SJCRH30 (cell line): ENCODE measurements around the gene WWC2. TPM values are rescaled to one million over a fixed set of nuclear protein-coding genes. Genes with fewer than 3 reads are reported as not detected.

Experiments used
- DNase-seq, 2 experiments: peaks; one replicate each; pipeline ENCODE4 v3.0.0-alpha.2; 2015 to 2020
- H3K27ac ChIP-seq: fragments of 250-450 bp; sonication (Bioruptor Pico); 2 replicates; pipeline ENCODE4 v1.5.1; 2020; ENCODE audit warnings: mild to moderate bottlenecking, moderate library complexity
- H3K27me3 ChIP-seq: fragments of 250-450 bp; sonication (Bioruptor Pico); 2 replicates; pipeline ENCODE4 v1.5.1; 2020; ENCODE audit warnings: mild to moderate bottlenecking, moderate library complexity
- H3K36me3 ChIP-seq: fragments of 250-450 bp; sonication (Bioruptor Pico); 2 replicates; pipeline ENCODE4 v1.5.1; 2020; ENCODE audit warnings: mild to moderate bottlenecking, moderate library complexity
- H3K4me1 ChIP-seq: fragments of 250-450 bp; sonication (Bioruptor Pico); 2 replicates; pipeline ENCODE4 v1.5.1; 2020; ENCODE audit warnings: mild to moderate bottlenecking, moderate library complexity
- H3K4me3 ChIP-seq: fragments of 250-450 bp; sonication (Bioruptor Pico); 2 replicates; pipeline ENCODE4 v1.5.1; 2020; ENCODE audit warnings: mild to moderate bottlenecking, moderate library complexity
- H3K9me3 ChIP-seq: fragments of 250-450 bp; sonication (Bioruptor Pico); replicated peaks from 2 replicates; pipeline ENCODE4 v1.5.1; 2020; ENCODE audit warnings: mild to moderate bottlenecking, moderate library complexity
- total RNA-seq: library from RNA; depleted of rRNA; stranded (reverse); fragments of >200 nt; shearing (Covaris generic); gene quantifications from 2 replicates; pipeline ENCODE4 v1.2.3, GENCODE V29; 2014

Gene WWC2
- total RNA-seq, 1 experiment from 2014 or later, result 23.7 TPM

DNA sequence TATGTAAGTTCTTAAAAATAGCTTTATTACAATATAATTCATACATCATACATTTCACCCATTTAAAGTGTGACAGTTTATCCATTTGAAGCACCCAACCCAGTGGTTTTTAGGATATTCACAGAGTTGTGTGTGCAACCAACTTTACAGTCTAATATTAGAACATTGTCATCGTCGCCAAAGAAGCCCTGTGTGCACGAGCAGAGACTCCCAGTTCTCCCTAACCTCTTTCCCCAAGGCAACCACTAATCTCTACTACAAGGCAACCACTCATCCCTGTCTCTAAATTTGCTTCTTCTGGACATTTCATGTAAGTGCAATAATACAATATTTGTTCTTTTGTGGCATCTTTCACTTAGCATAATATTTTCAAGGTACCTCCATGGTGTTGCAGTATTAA lies 173.3 kb downstream of the WWC2 start:
- no peak for DNase-seq
- peaks cover 10% of the 10 kb centered on the region; the same call in 1 of the 2 replicates for H3K9me3 ChIP-seq
- no peaks in the 10 kb centered on the region for H3K4me1 ChIP-seq
- H3K36me3 ChIP-seq, result peaks cover 23% of the 10 kb centered on the region
- no peaks in the 10 kb centered on the region for H3K27me3 ChIP-seq
- no peak overlapping the region for H3K27ac ChIP-seq
- H3K4me3 ChIP-seq, result no peak overlapping the region

DNA sequence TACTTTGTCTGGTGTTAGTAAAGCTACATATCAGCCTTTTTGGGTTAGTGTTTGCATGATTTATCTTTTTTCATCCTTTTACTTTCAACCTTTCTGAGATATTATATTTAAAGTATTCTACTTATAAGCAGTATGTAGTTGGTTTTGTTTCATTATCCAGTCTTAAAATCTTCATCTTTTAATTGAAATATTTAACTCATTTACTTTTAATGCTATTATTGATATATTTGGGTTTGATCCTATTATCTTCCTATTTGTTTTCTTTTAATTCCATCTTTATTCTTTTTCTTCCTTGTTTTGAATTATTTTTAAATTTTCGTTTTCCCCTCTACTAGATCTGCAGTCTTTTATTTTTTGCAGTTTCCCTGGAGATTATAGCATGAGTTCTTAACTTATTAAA lies 177.0 kb downstream of the WWC2 start:
- H3K36me3 ChIP-seq, result peaks cover 23% of the 10 kb centered on the region
- peaks cover 10% of the 10 kb centered on the region; the same call in 1 of the 2 replicates for H3K9me3 ChIP-seq
- no peak overlapping the region for H3K27ac ChIP-seq
- no peaks in the 10 kb centered on the region for H3K4me1 ChIP-seq
- DNase-seq, result no peak
- no peak overlapping the region for H3K4me3 ChIP-seq
- no peaks in the 10 kb centered on the region for H3K27me3 ChIP-seq

DNA sequence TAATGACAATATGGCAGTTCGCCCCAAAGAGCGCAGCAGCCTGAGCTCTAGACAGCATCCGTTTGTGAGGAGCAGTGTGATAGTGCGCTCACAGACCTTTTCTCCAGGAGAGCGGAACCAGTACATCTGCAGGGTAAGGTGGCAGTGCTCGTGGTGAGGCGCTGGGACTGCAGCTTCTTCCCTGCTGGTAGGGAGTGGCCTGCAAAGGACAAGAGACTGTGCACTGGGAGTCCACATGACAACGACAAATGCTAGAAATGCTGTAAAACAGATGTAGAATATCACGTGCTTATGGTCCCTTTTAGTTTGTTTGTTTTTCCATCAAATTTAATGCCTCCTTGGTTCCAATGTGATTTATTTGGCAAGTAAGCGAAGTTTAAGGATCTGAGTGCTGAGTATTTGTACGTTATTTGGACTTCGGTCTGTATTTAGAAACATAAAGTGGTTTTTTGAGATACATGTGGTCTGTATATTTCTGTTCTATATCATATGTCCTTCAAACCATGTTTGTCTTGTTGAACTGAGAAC lies 185.3 kb downstream of the WWC2 start:
- Histone ChIP-seq H3K4me1 (no peaks in the 10 kb centered on the region), H3K27ac (no peak overlapping the region), H3K4me3 (no peak overlapping the region), H3K9me3 (no peaks in the 10 kb centered on the region), H3K36me3 (peaks cover 2% of the 10 kb centered on the region; the same call in 1 of the 2 replicates), H3K27me3 (no peaks in the 10 kb centered on the region)
- no peak for DNase-seq

DNA sequence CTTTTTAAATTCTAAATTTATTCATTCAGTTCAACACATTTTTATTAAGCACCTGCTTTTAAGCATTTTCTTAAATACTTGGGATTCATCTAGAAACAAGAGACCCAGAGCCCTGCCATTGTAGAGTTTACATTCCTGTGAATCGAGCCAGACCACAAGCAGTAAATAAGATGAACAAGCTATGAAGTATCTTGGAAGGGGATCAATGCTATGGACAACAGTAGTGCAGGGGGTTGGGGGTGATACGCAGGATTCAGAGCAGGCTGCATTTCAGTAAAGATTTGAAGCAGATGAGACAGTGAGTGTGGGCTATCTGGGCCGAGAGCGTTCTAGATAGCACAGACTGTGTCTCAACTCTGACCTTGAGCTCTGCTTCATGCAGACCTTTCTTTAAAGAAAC lies 185.9 kb downstream of the WWC2 start:
- no peak overlapping the region for H3K27ac ChIP-seq
- H3K4me1 ChIP-seq, result no peaks in the 10 kb centered on the region
- H3K9me3 ChIP-seq, result no peaks in the 10 kb centered on the region
- H3K36me3 ChIP-seq, result peaks cover 2% of the 10 kb centered on the region; the same call in 1 of the 2 replicates
- no peak for DNase-seq
- H3K27me3 ChIP-seq, result no peaks in the 10 kb centered on the region
- no peak overlapping the region for H3K4me3 ChIP-seq

DNA sequence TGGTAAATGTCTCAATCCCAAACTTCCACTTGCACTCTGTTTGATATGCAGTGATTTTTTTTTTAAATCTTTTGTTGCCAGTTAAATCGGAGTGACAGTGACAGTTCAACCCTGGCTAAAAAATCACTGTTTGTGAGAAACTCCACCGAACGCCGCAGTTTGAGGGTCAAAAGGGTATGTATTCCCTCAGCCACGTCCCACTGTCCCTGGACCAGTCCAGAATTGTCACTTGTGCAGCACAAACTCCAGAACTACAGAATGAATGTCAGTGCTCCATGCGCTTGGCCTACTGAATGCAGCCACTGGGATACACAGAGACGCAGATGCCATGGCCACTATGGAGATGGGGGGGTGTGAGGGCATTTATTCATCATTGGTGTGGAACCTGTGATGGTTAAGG lies 186.8 kb downstream of the WWC2 start:
- H3K27me3 ChIP-seq, result no peaks in the 10 kb centered on the region
- H3K27ac ChIP-seq, result no peak overlapping the region
- no peaks in the 10 kb centered on the region for H3K9me3 ChIP-seq
- H3K4me1 ChIP-seq, result no peaks in the 10 kb centered on the region
- DNase-seq, result no peak
- H3K36me3 ChIP-seq, result peaks cover 2% of the 10 kb centered on the region; the same call in 1 of the 2 replicates
- no peak overlapping the region for H3K4me3 ChIP-seq

DNA sequence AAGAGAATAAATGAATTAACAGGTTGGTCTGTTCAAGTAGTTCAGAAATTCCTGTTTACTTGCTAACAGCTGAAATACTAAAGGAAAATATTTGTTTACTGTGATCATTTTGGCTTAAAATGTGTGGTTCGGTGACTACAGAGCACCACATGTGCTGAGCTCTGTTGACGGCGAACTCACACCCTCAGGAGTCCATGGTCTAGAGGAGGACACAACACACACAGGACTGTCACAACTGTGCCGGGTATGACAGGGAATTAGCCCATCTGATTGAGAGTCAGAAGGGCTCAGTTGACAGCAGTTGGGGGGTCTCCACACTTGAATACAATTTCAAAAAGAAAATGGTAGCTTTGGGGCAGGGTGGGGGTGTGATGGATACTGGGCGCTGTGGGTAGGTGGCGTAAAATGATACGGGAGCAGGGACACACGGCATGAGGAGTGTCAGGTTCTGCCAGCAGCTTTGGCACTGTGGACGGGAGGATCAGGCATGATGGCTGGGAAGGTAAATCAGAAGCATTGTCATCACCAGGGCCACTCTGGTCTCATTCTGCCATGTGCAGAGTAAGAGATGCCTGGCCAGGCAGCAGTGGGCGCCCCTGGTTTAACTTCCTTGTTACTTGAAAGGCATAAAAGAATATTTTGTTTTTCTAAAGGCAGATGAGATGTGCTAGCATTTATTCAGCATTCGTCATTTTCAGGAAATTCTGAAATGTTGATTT lies 187.7 kb downstream of the WWC2 start:
- Histone ChIP-seq H3K4me3 (no peak overlapping the region), H3K27me3 (no peaks in the 10 kb centered on the region), H3K36me3 (peaks cover 2% of the 10 kb centered on the region; the same call in 1 of the 2 replicates), H3K27ac (no peak overlapping the region), H3K9me3 (no peaks in the 10 kb centered on the region), H3K4me1 (no peaks in the 10 kb centered on the region)
- no peak for DNase-seq

DNA sequence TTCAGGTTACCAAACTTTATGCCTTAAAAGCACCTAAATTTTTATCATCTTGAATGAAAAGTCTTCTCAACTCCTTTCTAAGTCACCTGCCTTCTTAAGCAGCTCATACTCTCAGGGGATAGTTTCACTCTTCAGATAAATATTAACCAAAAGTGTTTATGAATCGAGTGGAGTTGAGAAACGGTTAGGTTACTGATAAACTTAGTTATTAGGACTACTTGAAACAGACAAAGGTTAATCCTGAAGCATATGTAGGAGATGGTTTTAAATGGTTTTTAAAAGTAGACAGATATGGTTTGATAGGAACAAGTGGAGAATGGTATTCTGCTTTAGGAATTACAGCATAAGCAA lies 188.2 kb downstream of the WWC2 start:
- peaks cover 2% of the 10 kb centered on the region; the same call in 1 of the 2 replicates for H3K36me3 ChIP-seq
- no peaks in the 10 kb centered on the region for H3K9me3 ChIP-seq
- no peak overlapping the region for H3K27ac ChIP-seq
- H3K4me3 ChIP-seq, result no peak overlapping the region
- H3K27me3 ChIP-seq, result no peaks in the 10 kb centered on the region
- no peak for DNase-seq
- H3K4me1 ChIP-seq, result no peaks in the 10 kb centered on the region

DNA sequence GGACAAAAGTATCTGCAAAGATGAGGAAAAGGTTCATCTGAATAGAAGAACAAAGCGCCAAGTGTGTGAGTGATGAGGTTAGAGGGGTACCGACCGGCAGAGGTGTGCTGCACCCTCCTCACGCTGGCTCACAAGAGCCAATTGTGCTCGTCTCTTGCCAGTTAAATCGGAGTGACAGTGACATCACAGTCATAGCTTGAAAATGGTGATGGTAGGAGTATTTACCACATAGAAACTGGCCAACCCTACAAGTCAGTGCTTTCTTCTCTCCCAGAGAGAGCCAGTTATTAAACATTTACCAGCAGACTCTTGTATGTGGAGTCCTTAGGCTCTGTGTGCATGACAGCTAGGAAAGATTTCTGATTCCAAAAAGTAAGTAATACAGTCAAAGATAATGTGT lies 188.6 kb downstream of the WWC2 start:
- Histone ChIP-seq H3K9me3 (no peaks in the 10 kb centered on the region), H3K27ac (no peak overlapping the region), H3K27me3 (no peaks in the 10 kb centered on the region), H3K4me3 (no peak overlapping the region), H3K4me1 (no peaks in the 10 kb centered on the region), H3K36me3 (peaks cover 2% of the 10 kb centered on the region; the same call in 1 of the 2 replicates)
- no peak for DNase-seq

DNA sequence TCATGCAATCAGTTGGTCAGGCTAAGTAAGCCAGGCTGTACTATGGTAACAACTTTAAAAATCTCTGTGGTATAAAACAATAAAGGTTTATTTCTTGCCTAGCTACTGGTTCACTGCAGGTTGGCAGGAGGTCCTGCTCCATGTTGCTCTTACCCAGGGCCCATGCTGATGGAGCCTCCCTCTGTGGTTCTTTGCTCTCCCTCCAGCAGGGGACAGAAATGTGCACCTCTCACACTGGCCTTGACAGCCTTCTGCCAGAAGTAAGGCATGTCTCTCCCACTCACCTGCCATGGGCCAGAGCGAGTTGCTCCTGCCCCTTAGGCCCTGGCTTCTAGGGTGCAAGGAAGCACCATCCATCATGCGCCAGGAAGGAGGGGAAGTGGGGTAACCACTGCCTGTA lies 189.9 kb downstream of the WWC2 start:
- Histone ChIP-seq H3K27me3 (no peaks in the 10 kb centered on the region), H3K4me3 (no peak overlapping the region), H3K36me3 (peaks cover 2% of the 10 kb centered on the region; the same call in 1 of the 2 replicates), H3K27ac (no peak overlapping the region), H3K4me1 (no peaks in the 10 kb centered on the region), H3K9me3 (no peaks in the 10 kb centered on the region)
- DNase-seq, result no peak

DNA sequence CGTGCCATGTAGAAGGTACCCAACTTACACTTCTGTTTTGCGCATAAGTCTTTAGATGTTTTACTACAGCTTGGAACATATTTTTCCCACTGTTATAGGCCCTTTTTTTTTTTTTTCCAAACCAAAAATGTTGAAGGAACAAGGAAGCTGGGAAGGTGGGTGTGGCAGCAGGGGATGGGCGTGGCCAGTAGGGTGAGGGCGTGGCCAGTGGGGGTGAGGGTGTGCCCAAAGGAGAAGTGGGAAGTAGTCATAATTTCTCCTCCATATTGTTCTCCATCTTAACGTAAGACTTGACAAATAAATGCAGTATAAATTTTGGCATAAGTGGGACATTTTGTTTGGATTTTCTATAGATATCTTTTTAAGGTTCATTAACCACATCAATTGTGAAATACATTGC lies 190.6 kb downstream of the WWC2 start:
- Histone ChIP-seq H3K4me1 (no peaks in the 10 kb centered on the region), H3K4me3 (no peak overlapping the region), H3K27me3 (no peaks in the 10 kb centered on the region), H3K36me3 (no peaks in the 10 kb centered on the region; the same call in 1 of the 2 replicates), H3K27ac (no peak overlapping the region), H3K9me3 (no peaks in the 10 kb centered on the region)
- peak; percentile 13 to 14 for DNase-seq

DNA sequence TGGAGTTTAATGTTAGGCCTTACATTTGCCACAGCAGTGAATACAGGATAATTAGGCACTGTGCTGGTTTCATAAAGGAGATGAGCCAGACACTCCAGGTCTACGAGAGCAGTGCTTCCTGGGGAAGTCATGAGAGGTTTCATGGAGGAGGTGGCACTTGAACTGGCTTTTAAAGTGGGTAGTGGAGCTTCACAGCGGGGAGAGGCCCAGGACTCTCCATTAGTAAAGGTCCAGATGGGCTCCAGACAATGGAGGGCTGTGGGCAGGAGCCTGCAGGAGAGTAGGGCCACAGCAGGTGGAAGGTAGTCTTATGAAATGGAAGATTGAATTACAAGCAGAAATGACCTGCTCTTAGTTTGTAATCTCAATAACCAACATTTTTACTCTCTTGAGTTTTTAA lies 192.0 kb downstream of the WWC2 start:
- no peaks in the 10 kb centered on the region; the same call in 1 of the 2 replicates for H3K36me3 ChIP-seq
- no peaks in the 10 kb centered on the region for H3K9me3 ChIP-seq
- DNase-seq, result no peak
- no peak overlapping the region for H3K4me3 ChIP-seq
- no peaks in the 10 kb centered on the region for H3K4me1 ChIP-seq
- H3K27ac ChIP-seq, result no peak overlapping the region
- H3K27me3 ChIP-seq, result no peaks in the 10 kb centered on the region

DNA sequence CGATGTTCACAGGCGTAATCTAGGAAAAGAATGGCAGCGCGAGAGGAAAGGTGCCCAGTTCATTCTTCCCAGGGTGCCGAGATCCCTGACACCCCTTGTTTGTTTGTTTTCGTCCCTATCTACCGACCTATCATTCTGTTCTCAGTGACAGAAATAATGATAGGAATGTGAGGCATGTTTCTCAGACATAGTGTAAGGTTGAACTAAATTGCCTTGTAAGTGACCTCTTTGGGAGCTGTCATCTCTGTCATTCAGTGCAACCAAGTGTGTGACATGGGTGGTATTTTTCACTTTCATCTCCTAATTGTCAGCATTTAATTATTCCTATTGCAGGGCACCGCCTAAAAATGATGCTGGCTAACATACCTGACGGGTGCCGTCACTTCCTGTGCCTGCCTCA lies 196.7 kb downstream of the WWC2 start:
- no peaks in the 10 kb centered on the region for H3K27me3 ChIP-seq
- no peaks in the 10 kb centered on the region for H3K4me1 ChIP-seq
- no peaks in the 10 kb centered on the region for H3K9me3 ChIP-seq
- DNase-seq, result no peak
- H3K4me3 ChIP-seq, result no peak overlapping the region
- no peak overlapping the region for H3K27ac ChIP-seq
- H3K36me3 ChIP-seq, result no peaks in the 10 kb centered on the region; the same call in 1 of the 2 replicates

DNA sequence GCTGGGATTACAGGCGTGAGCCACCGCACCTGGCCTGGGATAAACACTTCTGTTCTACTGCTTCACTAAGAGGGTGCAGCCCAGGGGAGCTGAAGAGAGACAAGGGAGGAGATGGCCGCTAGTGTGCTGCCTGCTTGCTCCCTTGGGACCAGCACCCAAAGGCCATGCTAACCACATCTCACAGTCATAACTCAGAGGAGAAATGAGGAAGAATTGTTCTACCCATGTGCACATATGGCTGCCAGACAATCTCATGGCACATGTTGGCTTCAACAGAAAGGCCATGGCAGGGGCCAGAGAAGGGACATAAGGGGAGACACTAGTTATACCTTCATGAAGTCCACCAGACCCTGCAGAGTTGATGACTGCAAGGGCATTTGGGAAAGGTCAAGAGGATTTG lies 198.6 kb downstream of the WWC2 start:
- no peak for DNase-seq
- H3K27me3 ChIP-seq, result no peaks in the 10 kb centered on the region
- H3K4me1 ChIP-seq, result no peaks in the 10 kb centered on the region
- no peak overlapping the region for H3K27ac ChIP-seq
- no peaks in the 10 kb centered on the region for H3K9me3 ChIP-seq
- no peak overlapping the region for H3K4me3 ChIP-seq
- no peaks in the 10 kb centered on the region; the same call in none of the 2 replicates for H3K36me3 ChIP-seq

DNA sequence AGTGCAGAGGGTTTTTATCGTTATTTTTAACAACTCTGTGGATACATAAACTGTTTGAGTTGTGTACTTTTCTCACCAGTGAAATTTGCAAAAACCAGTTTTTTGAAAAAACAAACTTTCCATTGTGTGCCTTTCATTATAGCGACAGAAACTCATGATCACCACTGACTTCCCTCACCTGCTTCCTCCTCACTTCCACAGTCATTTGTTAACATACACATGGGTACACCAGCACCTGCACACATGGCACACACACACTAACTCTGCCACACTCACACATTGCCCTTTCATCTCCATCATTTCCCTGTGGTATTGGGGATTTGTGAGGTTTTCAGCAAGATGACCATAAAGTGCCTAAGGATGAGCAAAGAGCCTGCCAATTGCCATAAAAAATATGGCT lies 200.4 kb downstream of the WWC2 start:
- Histone ChIP-seq H3K4me1 (no peaks in the 10 kb centered on the region), H3K27ac (no peak overlapping the region), H3K9me3 (no peaks in the 10 kb centered on the region), H3K4me3 (no peak overlapping the region), H3K27me3 (no peaks in the 10 kb centered on the region), H3K36me3 (peaks cover 3% of the 10 kb centered on the region; the same call in 1 of the 2 replicates)
- DNase-seq, result no peak

DNA sequence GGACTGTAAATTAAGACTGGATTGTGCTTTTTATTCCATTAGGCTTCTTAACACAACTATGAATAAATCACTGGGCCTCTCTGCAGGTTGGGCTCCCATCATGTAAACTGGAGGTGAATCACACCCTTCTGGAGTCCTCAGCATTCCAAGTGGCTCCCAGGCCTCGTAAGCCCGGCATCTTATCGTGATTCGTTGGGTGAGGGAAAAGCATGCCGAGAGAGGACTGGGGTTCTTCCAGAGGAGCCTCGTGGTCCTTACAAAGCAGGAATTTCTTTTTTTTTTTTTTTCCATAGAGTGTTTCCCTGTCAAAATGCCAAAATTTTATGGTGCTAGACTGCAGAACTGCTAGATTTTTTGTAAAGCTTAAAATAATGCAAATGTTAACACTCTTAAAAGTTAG lies 201.0 kb downstream of the WWC2 start:
- H3K27ac ChIP-seq, result no peak overlapping the region
- no peaks in the 10 kb centered on the region for H3K27me3 ChIP-seq
- no peaks in the 10 kb centered on the region for H3K9me3 ChIP-seq
- no peak overlapping the region for H3K4me3 ChIP-seq
- no peak for DNase-seq
- no peaks in the 10 kb centered on the region for H3K4me1 ChIP-seq
- peaks cover 3% of the 10 kb centered on the region; the same call in 1 of the 2 replicates for H3K36me3 ChIP-seq

DNA sequence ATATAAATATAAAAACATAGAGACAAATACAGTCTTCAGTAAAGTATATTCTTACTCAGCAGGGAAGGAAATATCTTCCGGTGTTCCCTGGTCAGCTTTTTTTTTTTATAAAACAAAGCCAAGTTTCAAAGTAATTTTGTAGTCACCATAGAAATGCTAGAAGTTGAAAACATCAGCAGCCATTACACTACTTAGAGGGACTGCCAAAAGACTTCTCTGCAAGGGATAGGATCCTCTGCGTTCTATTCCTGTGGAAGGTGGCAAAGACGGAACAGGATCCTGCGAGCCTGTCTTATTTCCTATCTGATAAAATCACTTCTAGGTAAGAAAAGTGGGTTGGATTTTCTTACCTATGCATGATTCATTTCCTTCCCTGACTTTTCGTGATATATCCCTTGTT lies 201.6 kb downstream of the WWC2 start:
- H3K27ac ChIP-seq, result no peak overlapping the region
- no peaks in the 10 kb centered on the region for H3K9me3 ChIP-seq
- no peak overlapping the region for H3K4me3 ChIP-seq
- no peak for DNase-seq
- peaks cover 3% of the 10 kb centered on the region; the same call in 1 of the 2 replicates for H3K36me3 ChIP-seq
- no peaks in the 10 kb centered on the region for H3K27me3 ChIP-seq
- no peaks in the 10 kb centered on the region for H3K4me1 ChIP-seq
